ENCODE results near the gene SLC25A41.

SLC25A41 gene

DNA sequence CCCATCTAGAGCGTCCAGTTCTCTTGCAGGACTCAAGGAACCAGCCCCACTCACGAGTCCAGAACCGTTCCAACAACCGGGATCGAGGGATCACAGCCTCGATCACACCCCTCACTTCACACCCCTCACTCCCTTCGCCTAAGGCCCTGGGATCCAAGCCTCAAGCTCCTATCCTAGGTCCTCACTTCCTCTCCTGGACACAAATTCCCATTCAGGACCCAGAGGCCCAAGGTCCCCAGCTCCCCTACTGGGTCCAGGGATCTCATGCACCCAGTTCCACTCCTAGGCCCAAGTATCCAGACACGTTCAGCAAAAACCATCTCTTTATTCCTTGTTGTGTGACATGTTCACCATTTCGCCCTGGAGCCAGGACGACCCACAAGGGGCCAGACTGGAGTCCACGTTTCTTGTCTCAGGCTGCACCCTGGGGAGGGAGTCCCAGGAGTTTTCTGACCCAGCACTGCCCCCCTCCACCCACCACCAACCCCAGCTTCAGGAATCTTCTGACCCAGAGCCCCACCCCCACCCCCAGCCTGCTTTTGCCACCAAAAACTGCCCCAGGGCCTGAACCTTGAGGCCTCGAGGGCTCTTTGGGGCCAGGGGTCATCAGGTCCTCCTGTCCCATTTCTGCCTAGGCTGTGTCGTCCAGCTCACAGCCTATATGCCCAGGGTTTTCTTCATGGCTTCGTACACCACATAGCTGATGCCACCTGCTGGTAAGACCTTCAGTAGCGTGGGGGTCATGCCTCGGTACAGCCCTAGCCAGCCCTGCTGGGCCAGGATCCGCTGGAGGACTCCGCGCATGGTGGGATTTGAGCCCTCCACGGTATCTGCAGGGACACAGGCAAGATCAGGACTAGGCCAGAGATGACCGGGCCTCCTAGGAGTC is 7.6 kb downstream of the SLC25A41 start:
- no peak overlapping the region for H3K4me3 ChIP-seq (ENCODE audit: low read length)
- no peak overlapping the region for H3K9ac ChIP-seq (ENCODE audit: low read depth, low read length)
- H3K27ac ChIP-seq (ENCODE audit: low read depth, low read length), result no peak overlapping the region
- peaks cover 5% of the 10 kb centered on the region for H3K27me3 ChIP-seq (ENCODE audit: insufficient read depth, low read length)
- peaks cover 20% of the 10 kb centered on the region for H3K36me3 ChIP-seq (ENCODE audit: insufficient read depth, low read length)
- no peaks in the 10 kb centered on the region for H3K4me1 ChIP-seq (ENCODE audit: insufficient read depth, low read length)
- peaks cover 5% of the 10 kb centered on the region; the same call in 1 of the 2 replicates for H3K9me3 ChIP-seq (ENCODE audit: insufficient read depth, low read depth, low read length)
- 92% methylated on average over 21 of the region's 21 CpGs for WGBS

DNA sequence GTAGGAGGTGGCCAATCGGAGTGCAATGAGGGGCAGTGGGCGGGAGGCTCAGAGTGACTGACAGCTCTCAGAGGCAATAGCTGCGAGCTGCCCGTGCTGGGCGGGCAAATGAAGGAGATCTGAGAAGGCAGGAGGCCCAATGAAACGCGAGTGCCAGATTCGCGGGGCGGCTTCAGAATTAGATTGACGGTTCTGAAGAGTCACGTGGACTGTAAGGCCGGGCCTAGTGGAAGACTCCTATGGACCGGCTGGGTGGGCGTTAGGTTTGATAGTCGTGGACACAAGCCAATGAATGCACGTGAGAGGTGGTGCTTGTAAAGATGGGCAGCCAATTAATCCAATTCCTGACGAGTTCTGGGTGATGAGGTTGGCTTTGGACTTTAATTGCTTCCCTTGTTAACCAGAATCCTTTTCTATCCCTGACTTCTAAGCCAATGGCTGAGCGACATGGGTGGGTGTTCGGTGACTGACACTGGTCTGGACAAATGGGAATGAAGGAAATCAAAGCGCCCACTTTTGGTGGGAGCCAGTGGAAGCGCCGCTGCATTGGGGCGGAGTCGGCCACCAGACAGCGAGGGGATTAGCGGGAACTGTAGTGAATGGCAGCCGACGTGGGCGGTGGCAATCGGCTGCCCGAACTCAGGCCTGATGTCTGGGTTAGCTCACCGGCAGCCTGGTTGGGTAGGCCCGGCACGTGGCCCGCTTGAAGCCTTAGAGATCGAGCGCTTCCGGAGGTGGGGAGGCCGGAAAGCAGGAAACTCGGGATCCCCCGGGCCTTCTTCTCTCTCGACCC is 8.4 kb downstream of the SLC25A41 start:
- no peak overlapping the region for H3K9ac ChIP-seq (ENCODE audit: low read depth, low read length)
- peaks cover 28% of the 10 kb centered on the region for H3K36me3 ChIP-seq (ENCODE audit: insufficient read depth, low read length)
- no peaks in the 10 kb centered on the region for H3K4me1 ChIP-seq (ENCODE audit: insufficient read depth, low read length)
- peaks cover 5% of the 10 kb centered on the region; the same call in 1 of the 2 replicates for H3K9me3 ChIP-seq (ENCODE audit: insufficient read depth, low read depth, low read length)
- WGBS, result 11% methylated on average over 43 of the region's 43 CpGs
- H3K27me3 ChIP-seq (ENCODE audit: insufficient read depth, low read length), result peaks cover 5% of the 10 kb centered on the region
- H3K4me3 ChIP-seq (ENCODE audit: low read length), result 0 out of 2 replicates have a peak overlapping the region, but pooled peaks have one; percentile 1
- H3K27ac ChIP-seq (ENCODE audit: low read depth, low read length), result no peak overlapping the region

DNA sequence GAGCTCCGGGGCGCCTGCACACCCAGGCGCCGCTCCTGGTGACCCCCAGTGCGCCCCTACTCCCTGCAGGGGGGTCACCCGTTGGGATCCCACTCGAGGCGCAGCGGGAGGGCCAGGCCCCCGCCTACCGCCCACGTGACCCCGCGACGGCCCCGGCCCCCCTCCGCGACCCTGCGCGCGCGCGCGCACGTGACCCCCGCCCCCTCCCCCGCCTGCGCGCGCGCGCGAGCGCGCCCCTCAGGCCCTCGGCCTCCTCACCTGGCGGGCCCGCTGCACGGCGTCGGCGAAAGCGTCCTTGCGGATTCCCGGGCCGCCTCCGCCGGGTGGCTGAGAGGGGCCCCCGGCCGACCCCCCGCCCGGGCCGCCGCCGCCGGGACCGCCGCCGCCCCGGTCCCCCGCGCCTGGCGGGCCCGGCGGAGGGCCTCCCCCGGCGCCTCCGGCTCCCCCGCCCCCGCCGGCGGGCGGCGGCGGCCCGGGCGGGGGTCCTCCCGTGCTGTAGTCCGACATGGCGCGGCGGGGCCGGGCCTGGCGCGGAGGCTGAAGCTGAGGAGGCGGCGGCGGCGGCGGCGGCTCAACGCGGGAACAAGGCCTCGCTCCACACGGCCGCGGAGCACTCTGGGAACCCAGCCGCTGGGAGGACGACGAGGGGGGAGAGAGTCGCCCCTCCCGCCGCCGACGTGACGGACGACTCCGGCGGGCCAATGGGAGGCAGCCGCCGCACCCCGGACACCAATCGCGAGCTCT is 9.2 kb downstream of the SLC25A41 start, which contains the start of gene KHSRP:
Gene KHSRP, minus strand, starts transcription at position 617 of the 744 bp plus-strand sequence. Its CDS starts 110 bp downstream, at position 507.
- WGBS, result under 1% methylated on average over 112 of the region's 114 CpGs
- peaks cover 36% of the 10 kb centered on the region for H3K36me3 ChIP-seq (ENCODE audit: insufficient read depth, low read length)
- no peaks in the 10 kb centered on the region for H3K4me1 ChIP-seq (ENCODE audit: insufficient read depth, low read length)
- H3K27ac ChIP-seq (ENCODE audit: low read depth, low read length), result peak within 1 kb of the TSS; percentile 73
- peaks cover 5% of the 10 kb centered on the region; the same call in 1 of the 2 replicates for H3K9me3 ChIP-seq (ENCODE audit: insufficient read depth, low read depth, low read length)
- peaks cover under 1% of the 10 kb centered on the region; the same call in 1 of the 2 replicates for H3K27me3 ChIP-seq (ENCODE audit: insufficient read depth, low read length)
- H3K4me3 ChIP-seq (ENCODE audit: low read length), result peak within 1 kb of the TSS; percentile 92
- peak within 1 kb of the TSS; percentile 69 for H3K9ac ChIP-seq (ENCODE audit: low read depth, low read length)

DNA sequence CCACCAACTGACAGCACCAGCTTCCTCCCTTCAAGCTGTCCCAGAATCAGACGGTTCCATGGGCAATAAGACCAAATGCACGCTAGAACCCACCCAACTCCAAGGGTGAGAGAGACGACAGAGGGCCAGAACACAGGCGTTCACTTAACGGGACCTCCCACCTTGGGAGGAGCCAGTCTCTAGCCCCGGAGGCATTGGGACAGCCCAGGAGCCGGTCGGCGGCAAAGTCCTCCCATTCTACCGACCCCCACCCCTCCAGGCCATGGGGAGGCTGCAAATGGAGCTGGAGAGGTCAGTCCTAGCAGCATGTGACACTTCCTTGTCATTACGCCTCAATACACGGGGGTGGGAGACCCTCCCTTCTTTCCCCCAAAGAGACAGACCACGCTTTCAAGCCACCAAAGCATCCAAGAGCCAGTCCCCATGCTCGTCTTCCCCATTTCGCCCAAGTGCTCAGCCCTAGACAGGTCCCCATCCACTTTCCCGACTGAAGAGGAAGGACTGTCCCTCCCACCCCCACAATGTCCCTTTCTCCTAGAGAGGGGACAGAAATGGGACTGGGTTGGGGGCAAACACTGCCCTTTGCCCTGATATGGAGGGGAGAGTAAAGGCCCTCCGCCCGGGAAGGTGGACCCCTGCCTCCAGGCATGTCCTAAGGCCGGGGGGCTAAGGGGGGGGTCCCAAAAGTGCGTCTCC is 9.9 kb downstream of the SLC25A41 start:
- Histone ChIP-seq H3K9me3 (ENCODE audit: insufficient read depth, low read depth, low read length) (peaks cover 5% of the 10 kb centered on the region; the same call in 1 of the 2 replicates), H3K9ac (ENCODE audit: low read depth, low read length) (peak overlapping the region; percentile 69), H3K4me1 (ENCODE audit: insufficient read depth, low read length) (no peaks in the 10 kb centered on the region), H3K27ac (ENCODE audit: low read depth, low read length) (peak overlapping the region; percentile 69), H3K36me3 (ENCODE audit: insufficient read depth, low read length) (peaks cover 43% of the 10 kb centered on the region), H3K27me3 (ENCODE audit: insufficient read depth, low read length) (no peaks in the 10 kb centered on the region), H3K4me3 (ENCODE audit: low read length) (peak overlapping the region; percentile 92)
- 2% methylated on average over 20 of the region's 20 CpGs for WGBS

DNA sequence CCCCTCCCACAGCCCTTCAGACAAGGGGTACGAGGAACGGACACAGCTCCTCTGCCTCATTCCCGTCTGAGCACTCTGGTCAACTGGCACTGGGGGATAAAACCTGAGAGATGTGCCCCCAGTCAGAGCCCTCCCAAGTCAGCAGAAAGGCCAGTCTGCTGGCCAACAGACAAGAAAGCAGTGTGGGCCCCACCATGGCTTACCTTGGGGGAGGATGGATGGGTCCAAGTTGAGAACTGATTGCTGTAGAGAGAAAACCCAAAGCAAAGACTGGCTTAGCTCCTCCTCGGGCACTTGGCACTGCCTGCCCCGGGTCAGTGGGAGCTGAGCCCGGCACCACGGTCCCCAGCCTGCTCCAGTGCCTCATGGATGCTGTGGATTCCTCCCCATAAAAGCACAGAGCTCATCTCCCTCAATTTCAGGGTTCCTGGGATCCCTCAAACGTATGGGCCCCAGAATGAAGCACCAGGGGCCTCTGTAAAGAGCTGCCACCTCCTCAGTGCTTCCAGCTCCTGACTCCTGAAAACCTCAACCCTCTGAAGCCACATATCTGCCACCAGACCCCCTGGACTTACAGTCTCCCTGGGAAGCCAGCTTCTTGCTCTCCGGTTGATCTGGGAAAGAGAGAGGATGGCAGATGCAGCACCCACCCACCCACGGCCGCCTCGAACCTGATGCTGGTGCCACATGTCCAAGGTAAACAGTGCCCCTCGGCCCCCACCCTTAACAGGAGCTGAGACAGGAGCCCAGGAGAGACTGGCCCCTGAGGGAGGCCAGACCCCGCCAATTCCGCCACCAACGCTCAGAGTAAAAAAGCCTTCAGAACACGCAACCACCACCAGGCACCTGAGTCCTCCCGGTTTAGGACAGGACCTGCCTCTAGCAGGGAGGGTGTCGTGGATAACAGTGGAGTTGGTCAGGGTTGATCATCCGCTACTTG is 12.2 kb downstream of the SLC25A41 start:
- H3K4me3 ChIP-seq (ENCODE audit: low read length), result no peak overlapping the region
- no peak overlapping the region for H3K27ac ChIP-seq (ENCODE audit: low read depth, low read length)
- H3K9ac ChIP-seq (ENCODE audit: low read depth, low read length), result no peak overlapping the region

DNA sequence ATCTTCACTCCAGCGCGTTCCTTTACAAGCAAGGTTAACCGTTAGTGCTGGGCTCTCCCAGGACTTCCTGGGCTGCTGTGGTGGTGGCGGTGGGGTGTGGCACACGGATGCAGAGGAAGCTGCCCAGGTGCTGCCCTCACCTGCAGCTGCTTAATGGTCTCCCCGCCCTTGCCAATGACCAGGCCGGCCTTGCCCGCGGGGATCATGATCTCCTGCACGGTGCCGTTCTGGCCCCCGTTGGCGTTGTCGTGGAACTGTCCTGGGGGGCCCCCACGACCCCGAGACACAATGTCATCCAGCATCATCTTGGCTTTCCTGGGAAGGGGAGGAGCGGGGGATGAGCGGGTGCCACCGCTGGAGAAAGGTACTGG is 15.0 kb downstream of the SLC25A41 start:
- Histone ChIP-seq H3K4me3 (ENCODE audit: low read length) (no peak overlapping the region), H3K27ac (ENCODE audit: low read depth, low read length) (no peak overlapping the region), H3K9ac (ENCODE audit: low read depth, low read length) (no peak overlapping the region), H3K27me3 (ENCODE audit: insufficient read depth, low read length) (no peaks in the 10 kb centered on the region), H3K4me1 (ENCODE audit: insufficient read depth, low read length) (no peaks in the 10 kb centered on the region), H3K9me3 (ENCODE audit: insufficient read depth, low read depth, low read length) (no peaks in the 10 kb centered on the region), H3K36me3 (ENCODE audit: insufficient read depth, low read length) (peaks cover 92% of the 10 kb centered on the region)
- WGBS, result 96% methylated on average over 19 of the region's 19 CpGs

More for the DNA sequence above, 12.2 kb downstream of the SLC25A41 start:
- Histone ChIP-seq H3K4me1 (ENCODE audit: insufficient read depth, low read length) (no peaks in the 10 kb centered on the region), H3K9me3 (ENCODE audit: insufficient read depth, low read depth, low read length) (peaks cover 5% of the 10 kb centered on the region; the same call in 1 of the 2 replicates), H3K27me3 (ENCODE audit: insufficient read depth, low read length) (no peaks in the 10 kb centered on the region), H3K36me3 (ENCODE audit: insufficient read depth, low read length) (peaks cover 66% of the 10 kb centered on the region)
- WGBS, result 94% methylated on average over 20 of the region's 20 CpGs

DNA sequence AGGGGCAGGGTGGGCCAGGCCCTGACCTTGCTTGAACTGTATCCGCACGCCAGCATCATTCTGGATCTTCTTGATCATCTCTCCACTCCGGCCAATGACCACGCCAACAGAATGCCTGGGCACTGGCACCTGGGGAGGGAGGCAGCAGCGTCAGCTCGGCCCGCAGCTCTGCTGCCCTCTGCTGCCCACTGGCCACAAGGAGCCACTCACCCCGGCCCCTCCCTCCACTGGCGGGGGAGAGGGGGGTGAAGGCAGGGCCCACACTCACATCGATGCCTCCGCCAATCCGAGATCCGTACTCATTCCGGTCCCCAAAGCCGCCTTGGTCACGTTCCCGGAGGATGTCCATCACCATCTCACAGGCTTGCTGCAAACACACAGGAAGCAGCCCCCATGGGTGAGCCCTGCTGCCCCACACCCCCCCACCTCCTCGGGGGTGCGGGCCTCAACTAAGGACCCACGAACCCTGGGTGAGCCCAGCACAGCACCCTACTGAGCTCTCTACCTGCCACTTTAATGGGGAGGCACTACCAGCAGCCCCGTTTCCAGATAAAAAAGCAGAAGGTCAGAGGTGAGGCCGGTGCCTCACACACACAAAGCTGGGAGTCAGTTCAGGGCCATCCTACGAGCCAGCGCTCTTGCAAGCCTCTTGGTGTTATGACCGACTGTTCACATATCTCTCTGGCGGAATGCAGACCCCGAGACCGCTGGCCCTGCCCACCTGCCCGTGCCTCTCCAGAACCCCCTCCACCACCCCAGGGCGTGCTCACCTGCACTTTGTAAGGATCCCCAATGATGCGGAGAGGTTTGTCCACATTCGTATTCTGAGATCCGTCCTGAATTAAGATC is 15.6 kb downstream of the SLC25A41 start:
- Histone ChIP-seq H3K4me1 (ENCODE audit: insufficient read depth, low read length) (no peaks in the 10 kb centered on the region), H3K27ac (ENCODE audit: low read depth, low read length) (no peak overlapping the region), H3K9me3 (ENCODE audit: insufficient read depth, low read depth, low read length) (no peaks in the 10 kb centered on the region), H3K36me3 (ENCODE audit: insufficient read depth, low read length) (peaks cover 94% of the 10 kb centered on the region), H3K4me3 (ENCODE audit: low read length) (no peak overlapping the region), H3K27me3 (ENCODE audit: insufficient read depth, low read length) (no peaks in the 10 kb centered on the region), H3K9ac (ENCODE audit: low read depth, low read length) (no peak overlapping the region)
- 94% methylated on average over 33 of the region's 33 CpGs for WGBS

DNA sequence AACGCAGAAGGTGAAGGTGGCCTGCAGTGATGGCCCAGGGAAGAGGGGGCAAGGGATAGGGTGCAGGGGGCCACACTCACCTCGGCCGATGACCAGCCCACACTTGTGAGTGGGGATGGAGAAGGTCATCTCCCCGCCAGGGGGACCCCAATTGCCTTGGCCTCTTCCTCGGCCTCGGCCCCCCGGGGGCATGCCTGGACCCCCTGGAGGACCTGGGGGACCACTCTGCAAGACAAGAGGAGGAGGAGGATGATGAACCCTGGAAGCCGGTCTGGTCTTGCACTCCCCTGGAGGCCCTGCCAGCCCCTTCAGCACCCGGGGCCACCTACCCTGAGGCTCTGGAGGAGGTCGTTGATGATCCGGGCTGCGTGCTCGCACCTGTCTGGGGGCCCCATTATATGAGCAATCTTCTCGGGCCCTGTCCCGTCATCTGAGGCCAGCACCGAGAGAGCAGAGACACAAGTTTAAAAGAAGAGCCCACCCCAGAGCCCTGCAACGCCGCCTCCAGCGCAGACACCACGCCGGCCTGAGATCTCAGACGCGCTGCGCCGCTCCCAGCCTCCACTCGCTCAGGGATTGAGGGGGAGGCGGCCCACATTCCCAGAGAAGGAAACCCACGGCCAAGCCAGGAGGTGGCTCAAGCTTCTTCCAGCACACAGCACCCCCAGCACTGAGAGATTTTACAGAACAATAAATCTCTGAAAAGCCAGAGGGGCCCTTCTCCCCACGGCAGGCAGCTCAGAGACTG is 16.7 kb downstream of the SLC25A41 start:
- Histone ChIP-seq H3K27ac (ENCODE audit: low read depth, low read length) (no peak overlapping the region), H3K27me3 (ENCODE audit: insufficient read depth, low read length) (no peaks in the 10 kb centered on the region), H3K9ac (ENCODE audit: low read depth, low read length) (no peak overlapping the region), H3K4me3 (ENCODE audit: low read length) (no peak overlapping the region), H3K4me1 (ENCODE audit: insufficient read depth, low read length) (no peaks in the 10 kb centered on the region), H3K36me3 (ENCODE audit: insufficient read depth, low read length) (peaks cover 83% of the 10 kb centered on the region), H3K9me3 (ENCODE audit: insufficient read depth, low read depth, low read length) (no peaks in the 10 kb centered on the region)
- 96% methylated on average over 29 of the region's 29 CpGs for WGBS

Data from HUES64 (cell line).